WTC11 (cell line): ENCODE data around the gene PSMB9. TPM values are rescaled to one million over a fixed set of nuclear protein-coding genes. Genes with fewer than 3 reads are reported as not detected.

Experiments used
- ATAC-seq: fragments of 200-7000 bp; cut with Tn5 transposase; 2 replicates; pipeline ENCODE4 v1.10.0; 2021; ENCODE audit warnings: mild to moderate bottlenecking, moderate library complexity
- CTCF ChIA-PET: fragments of 300-600 bp; sonication (Branson Sonifier 250); formaldehyde crosslinking; loops from one replicate; lab custom pipeline; 2021; ENCODE audit warnings: antibody characterized with exemption; lab: Charles Lee
- POLR2A ChIA-PET: fragments of 350-600 bp; sonication (Branson Sonifier 250); formaldehyde crosslinking; loops from one replicate; lab custom pipeline; 2021; ENCODE audit warnings: antibody characterized with exemption; lab: Charles Lee
- DNase-seq: peaks from one replicate; pipeline ENCODE4 v3.0.0; 2021; ENCODE audit warnings: low spot score
- H3K27ac Mint-ChIP-seq: 2 replicates; pipeline ENCODE4 v1.8.0; 2021; ENCODE audit warnings: mixed read lengths
- H3K27me3 Mint-ChIP-seq: 2 replicates; pipeline ENCODE4 v1.8.0; 2021; ENCODE audit warnings: low read depth, mild to moderate bottlenecking, moderate library complexity, mixed read lengths
- H3K36me3 Mint-ChIP-seq: 2 replicates; pipeline ENCODE4 v1.8.0; 2021; ENCODE audit warnings: mixed read lengths
- H3K4me1 Mint-ChIP-seq: 2 replicates; pipeline ENCODE4 v1.8.0; 2022; ENCODE audit warnings: mixed read lengths
- H3K4me3 Mint-ChIP-seq: 2 replicates; pipeline ENCODE4 v1.8.0; 2021; ENCODE audit warnings: mild to moderate bottlenecking, moderate library complexity, mixed read lengths
- H3K9me3 Mint-ChIP-seq: 2 replicates; pipeline ENCODE4 v1.8.0; 2021; ENCODE audit warnings: mixed read lengths
- ATF6 ChIP-seq: sonication (generic); formaldehyde crosslinking; IDR thresholded peaks from 2 replicates; pipeline ENCODE4 v1.8.1; 2023; ENCODE audit warnings: mild to moderate bottlenecking, missing genetic modification reagents
- CDX4 ChIP-seq: fragments of 250-450 bp; sonication (Bioruptor Pico); IDR thresholded peaks from 2 replicates; pipeline ENCODE4 v1.9.0; 2021; ENCODE audit warnings: moderate library complexity, mild to moderate bottlenecking, inconsistent platforms, borderline replicate concordance
- CREB1 ChIP-seq: sonication (generic); formaldehyde crosslinking; IDR thresholded peaks from 2 replicates; pipeline ENCODE4 v1.8.0; 2023; ENCODE audit warnings: mild to moderate bottlenecking, missing genetic modification reagents
- CREM ChIP-seq: sonication (generic); formaldehyde crosslinking; IDR thresholded peaks from 2 replicates; pipeline ENCODE4 v1.8.1; 2022; ENCODE audit warnings: mild to moderate bottlenecking, missing genetic modification reagents, moderate library complexity
- ERG ChIP-seq: fragments of 250-450 bp; sonication (Bioruptor Pico); IDR thresholded peaks from 2 replicates; pipeline ENCODE4 v1.8.0; 2021; ENCODE audit warnings: mild to moderate bottlenecking
- FOXP4 ChIP-seq: sonication (generic); formaldehyde crosslinking; IDR thresholded peaks from 2 replicates; pipeline ENCODE4 v1.8.0; 2022; ENCODE audit warnings: mild to moderate bottlenecking, missing genetic modification reagents
- HMGA2 ChIP-seq: fragments of 250-450 bp; sonication (Bioruptor Pico); IDR thresholded peaks from 2 replicates; pipeline ENCODE4 v1.4.0; 2021; ENCODE audit warnings: mild to moderate bottlenecking, moderate library complexity
- KAT7 ChIP-seq: sonication (generic); formaldehyde crosslinking; IDR thresholded peaks from 2 replicates; pipeline ENCODE4 v1.8.1; 2023; ENCODE audit warnings: missing genetic modification reagents, mild to moderate bottlenecking, borderline replicate concordance
- MXD4 ChIP-seq: fragments of 250-450 bp; sonication (Bioruptor Pico); IDR thresholded peaks from 2 replicates; pipeline ENCODE4 v1.8.0; 2021; ENCODE audit warnings: mild to moderate bottlenecking, moderate library complexity, borderline replicate concordance
- NR1H2 ChIP-seq: sonication (generic); formaldehyde crosslinking; IDR thresholded peaks from 2 replicates; pipeline ENCODE4 v1.9.0; 2021; ENCODE audit warnings: mild to moderate bottlenecking, moderate library complexity, missing genetic modification reagents
- SP1 ChIP-seq: sonication (generic); formaldehyde crosslinking; conservative IDR thresholded peaks from 2 replicates; pipeline ENCODE4 v1.8.1; 2022; ENCODE audit warnings: missing genetic modification reagents
- TCF7 ChIP-seq: sonication (generic); formaldehyde crosslinking; IDR thresholded peaks from 2 replicates; pipeline ENCODE4 v1.8.0; 2022; ENCODE audit warnings: mild to moderate bottlenecking, low read depth, missing genetic modification reagents, moderate library complexity
- ZBTB21 ChIP-seq: sonication (generic); formaldehyde crosslinking; IDR thresholded peaks from 2 replicates; pipeline ENCODE4 v1.8.1; 2023; ENCODE audit warnings: mild to moderate bottlenecking, missing genetic modification reagents, borderline replicate concordance
- ZNF219 ChIP-seq: sonication (generic); formaldehyde crosslinking; IDR thresholded peaks from 2 replicates; pipeline ENCODE4 v1.8.0; 2023; ENCODE audit warnings: missing genetic modification reagents, mild to moderate bottlenecking, borderline replicate concordance
- ZNF232 ChIP-seq: sonication (generic); formaldehyde crosslinking; IDR thresholded peaks from 2 replicates; pipeline ENCODE4 v1.8.0; 2022; ENCODE audit warnings: mild to moderate bottlenecking, missing genetic modification reagents
- ZNF263 ChIP-seq: sonication (generic); formaldehyde crosslinking; IDR thresholded peaks from 2 replicates; pipeline ENCODE4 v1.8.1; 2022; ENCODE audit warnings: low read depth, mild to moderate bottlenecking, moderate library complexity, missing genetic modification reagents
- ZNF396 ChIP-seq: fragments of 250-450 bp; sonication (Bioruptor Pico); IDR thresholded peaks from 2 replicates; pipeline ENCODE4 v1.8.0; 2021; ENCODE audit warnings: mild to moderate bottlenecking, moderate library complexity, borderline replicate concordance
- ZSCAN18 ChIP-seq: fragments of 250-450 bp; sonication (Bioruptor Pico); IDR thresholded peaks from 2 replicates; pipeline ENCODE4 v2.1.2; 2022; ENCODE audit warnings: mild to moderate bottlenecking, moderate library complexity
- total RNA-seq: library from RNA; stranded (reverse); gene quantifications from 3 replicates; pipeline ENCODE4 v1.2.3, GENCODE V29; 2021
- TF ChIP-seq, protein P1 (sequence below): sonication (generic); formaldehyde crosslinking; IDR thresholded peaks from 2 replicates; pipeline ENCODE4 v1.8.1; 2023; ENCODE audit warnings: mild to moderate bottlenecking, missing genetic modification reagents, moderate library complexity
- TF ChIP-seq, protein P2 (sequence below): fragments of 250-450 bp; sonication (Bioruptor Pico); IDR thresholded peaks from 2 replicates; pipeline ENCODE4 v1.9.0; 2021; ENCODE audit warnings: mild to moderate bottlenecking, borderline replicate concordance
- TF ChIP-seq, protein P3 (sequence below): sonication (generic); formaldehyde crosslinking; IDR thresholded peaks from 2 replicates; pipeline ENCODE4 v1.8.1; 2023; ENCODE audit warnings: mild to moderate bottlenecking, missing genetic modification reagents, moderate library complexity

The PSMB9 gene
- total RNA-seq, 1 experiment from 2014 or later, result 1.8 TPM

DNA sequence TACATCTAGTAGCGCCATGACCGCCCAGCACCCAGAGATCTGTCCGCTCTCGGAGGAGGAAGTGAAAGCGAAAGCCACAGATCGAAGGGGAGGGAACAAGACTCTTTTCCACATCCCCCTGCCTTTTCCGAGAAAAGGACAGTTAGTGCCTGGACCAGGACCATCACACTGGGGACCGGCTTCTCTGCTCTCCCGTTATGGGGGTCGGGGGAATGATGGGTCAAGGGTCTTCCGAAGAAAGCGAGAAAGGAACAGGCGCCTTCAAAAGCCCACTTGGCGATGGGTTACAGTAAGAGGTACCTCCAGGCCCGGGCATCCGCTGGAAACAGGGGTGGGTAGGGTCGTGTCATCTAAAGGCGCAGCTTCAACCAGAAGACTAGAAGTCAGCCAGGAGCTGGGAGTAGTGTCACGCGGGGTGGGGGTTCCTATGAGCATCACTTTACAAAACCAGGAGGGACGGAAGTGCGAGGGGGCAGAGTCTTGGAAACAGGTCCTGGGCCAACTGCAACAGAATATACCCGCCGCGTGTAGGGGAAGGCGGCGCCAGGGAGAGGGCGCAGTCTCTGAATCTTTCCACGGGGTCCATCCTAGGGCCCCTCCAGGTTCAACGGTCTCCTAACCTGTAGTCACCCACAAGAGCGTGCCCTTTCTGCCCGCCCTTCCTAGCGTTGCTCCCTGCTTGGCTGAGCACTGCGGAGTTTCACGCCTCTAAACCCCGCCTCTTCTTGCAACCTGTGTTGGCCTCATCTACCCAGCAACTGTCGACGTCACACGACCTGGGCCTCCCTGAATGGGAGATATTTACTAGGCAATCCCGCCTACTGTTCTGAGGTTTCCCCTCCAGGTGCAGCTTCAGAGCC lies 9.8 kb upstream of the PSMB9 start, which contains the start of gene PSMB8:
Gene PSMB8 (minus strand): TSS at position 69 of the 860 bp plus-strand sequence. CDS start 51 bp downstream, at position 18.
- Mint-ChIP-seq H3K27me3 (peaks cover 94% of the 10 kb centered on the region), H3K9me3 (no peaks in the 10 kb centered on the region), H3K4me1 (peaks cover 17% of the 10 kb centered on the region), H3K4me3 (peak within 1 kb of the TSS; percentile 95), H3K27ac (peak within 1 kb of the TSS; percentile 78), H3K36me3 (peaks cover 19% of the 10 kb centered on the region)
- POLR2A ChIA-PET, result interaction anchor here (0.6 to 2.6 kb wide), 7 partner anchors 10 to 767 kb away, joined by 3 to 28 read pairs (median 5); partner anchors contain the start of genes HLA-DMB, PSMB9 and TAP1
- ATAC-seq (peak; percentile 93), DNase-seq (peak; percentile 96)
- CTCF ChIA-PET, result interaction anchor here (0.7 to 2.8 kb wide), 10 partner anchors 10 to 141 kb away, joined by 3 to 53 read pairs (median 8); partner anchors contain the start of genes BRD2, HLA-DMA, PSMB9 and TAP1
- TF ChIP-seq ZNF396 (CRISPR knock-in tag) (no peak), MXD4 (no peak), NR1H2 (CRISPR knock-in tag) (no peak), KAT7 (no peak), ZNF232 (CRISPR knock-in tag) (no peak), ZNF263 (CRISPR knock-in tag) (no peak), ZNF219 (no peak), ERG (CRISPR knock-in tag) (no peak), FOXP4 (no peak), CDX4 (no peak), CREB1 (no peak), ZBTB21 (CRISPR knock-in tag) (no peak), SP1 (CRISPR knock-in tag) (peak; percentile 36; the same call in 1 of the 2 replicates), CREM (CRISPR knock-in tag) (peak; percentile 87), HMGA2 (CRISPR knock-in tag) (no peak), TCF7 (CRISPR knock-in tag) (no peak), ZSCAN18 (CRISPR knock-in tag) (no peak), ATF6 (CRISPR knock-in tag) (no peak)
- TF ChIP-seq, protein P1, sequence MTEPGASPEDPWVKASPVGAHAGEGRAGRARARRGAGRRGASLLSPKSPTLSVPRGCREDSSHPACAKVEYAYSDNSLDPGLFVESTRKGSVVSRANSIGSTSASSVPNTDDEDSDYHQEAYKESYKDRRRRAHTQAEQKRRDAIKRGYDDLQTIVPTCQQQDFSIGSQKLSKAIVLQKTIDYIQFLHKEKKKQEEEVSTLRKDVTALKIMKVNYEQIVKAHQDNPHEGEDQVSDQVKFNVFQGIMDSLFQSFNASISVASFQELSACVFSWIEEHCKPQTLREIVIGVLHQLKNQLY (CRISPR knock-in tag), result no peak
- TF ChIP-seq, protein P2, sequence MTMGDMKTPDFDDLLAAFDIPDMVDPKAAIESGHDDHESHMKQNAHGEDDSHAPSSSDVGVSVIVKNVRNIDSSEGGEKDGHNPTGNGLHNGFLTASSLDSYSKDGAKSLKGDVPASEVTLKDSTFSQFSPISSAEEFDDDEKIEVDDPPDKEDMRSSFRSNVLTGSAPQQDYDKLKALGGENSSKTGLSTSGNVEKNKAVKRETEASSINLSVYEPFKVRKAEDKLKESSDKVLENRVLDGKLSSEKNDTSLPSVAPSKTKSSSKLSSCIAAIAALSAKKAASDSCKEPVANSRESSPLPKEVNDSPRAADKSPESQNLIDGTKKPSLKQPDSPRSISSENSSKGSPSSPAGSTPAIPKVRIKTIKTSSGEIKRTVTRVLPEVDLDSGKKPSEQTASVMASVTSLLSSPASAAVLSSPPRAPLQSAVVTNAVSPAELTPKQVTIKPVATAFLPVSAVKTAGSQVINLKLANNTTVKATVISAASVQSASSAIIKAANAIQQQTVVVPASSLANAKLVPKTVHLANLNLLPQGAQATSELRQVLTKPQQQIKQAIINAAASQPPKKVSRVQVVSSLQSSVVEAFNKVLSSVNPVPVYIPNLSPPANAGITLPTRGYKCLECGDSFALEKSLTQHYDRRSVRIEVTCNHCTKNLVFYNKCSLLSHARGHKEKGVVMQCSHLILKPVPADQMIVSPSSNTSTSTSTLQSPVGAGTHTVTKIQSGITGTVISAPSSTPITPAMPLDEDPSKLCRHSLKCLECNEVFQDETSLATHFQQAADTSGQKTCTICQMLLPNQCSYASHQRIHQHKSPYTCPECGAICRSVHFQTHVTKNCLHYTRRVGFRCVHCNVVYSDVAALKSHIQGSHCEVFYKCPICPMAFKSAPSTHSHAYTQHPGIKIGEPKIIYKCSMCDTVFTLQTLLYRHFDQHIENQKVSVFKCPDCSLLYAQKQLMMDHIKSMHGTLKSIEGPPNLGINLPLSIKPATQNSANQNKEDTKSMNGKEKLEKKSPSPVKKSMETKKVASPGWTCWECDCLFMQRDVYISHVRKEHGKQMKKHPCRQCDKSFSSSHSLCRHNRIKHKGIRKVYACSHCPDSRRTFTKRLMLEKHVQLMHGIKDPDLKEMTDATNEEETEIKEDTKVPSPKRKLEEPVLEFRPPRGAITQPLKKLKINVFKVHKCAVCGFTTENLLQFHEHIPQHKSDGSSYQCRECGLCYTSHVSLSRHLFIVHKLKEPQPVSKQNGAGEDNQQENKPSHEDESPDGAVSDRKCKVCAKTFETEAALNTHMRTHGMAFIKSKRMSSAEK (CRISPR knock-in tag), result no peak
- TF ChIP-seq, protein P3, sequence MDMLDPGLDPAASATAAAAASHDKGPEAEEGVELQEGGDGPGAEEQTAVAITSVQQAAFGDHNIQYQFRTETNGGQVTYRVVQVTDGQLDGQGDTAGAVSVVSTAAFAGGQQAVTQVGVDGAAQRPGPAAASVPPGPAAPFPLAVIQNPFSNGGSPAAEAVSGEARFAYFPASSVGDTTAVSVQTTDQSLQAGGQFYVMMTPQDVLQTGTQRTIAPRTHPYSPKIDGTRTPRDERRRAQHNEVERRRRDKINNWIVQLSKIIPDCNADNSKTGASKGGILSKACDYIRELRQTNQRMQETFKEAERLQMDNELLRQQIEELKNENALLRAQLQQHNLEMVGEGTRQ (CRISPR knock-in tag), result peak; percentile 80
